ENCODE measurements around the gene ERFE.

Gene ERFE

DNA sequence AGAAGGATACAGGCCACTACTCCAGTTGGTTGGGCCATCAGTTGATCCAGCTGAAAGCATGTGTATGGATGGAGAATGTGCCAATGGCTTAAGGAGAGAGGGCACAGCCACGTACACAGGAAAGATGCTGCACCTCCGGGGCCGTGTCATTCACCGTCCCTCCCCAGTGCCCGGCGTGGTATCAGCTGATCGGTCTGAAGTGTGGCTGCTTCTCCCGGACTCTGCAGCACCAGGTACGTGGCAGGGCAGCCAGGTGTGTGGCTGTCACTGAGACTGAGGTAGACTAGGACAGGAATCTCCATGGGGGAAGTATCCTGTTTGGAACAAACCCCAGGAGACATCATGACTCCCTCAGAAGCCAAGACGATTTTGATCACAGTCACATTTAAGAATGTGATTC is 4.2 kb upstream of the ERFE start:
- Mint-ChIP-seq H3K36me3 (no peaks in the 10 kb centered on the region), H3K27ac (no peak overlapping the region), H3K27me3 (peaks cover 4% of the 10 kb centered on the region), H3K4me1 (ENCODE audit: low read depth) (peaks cover 4% of the 10 kb centered on the region), H3K4me3 (no peak overlapping the region), H3K9me3 (ENCODE audit: low read depth) (no peaks in the 10 kb centered on the region)

DNA sequence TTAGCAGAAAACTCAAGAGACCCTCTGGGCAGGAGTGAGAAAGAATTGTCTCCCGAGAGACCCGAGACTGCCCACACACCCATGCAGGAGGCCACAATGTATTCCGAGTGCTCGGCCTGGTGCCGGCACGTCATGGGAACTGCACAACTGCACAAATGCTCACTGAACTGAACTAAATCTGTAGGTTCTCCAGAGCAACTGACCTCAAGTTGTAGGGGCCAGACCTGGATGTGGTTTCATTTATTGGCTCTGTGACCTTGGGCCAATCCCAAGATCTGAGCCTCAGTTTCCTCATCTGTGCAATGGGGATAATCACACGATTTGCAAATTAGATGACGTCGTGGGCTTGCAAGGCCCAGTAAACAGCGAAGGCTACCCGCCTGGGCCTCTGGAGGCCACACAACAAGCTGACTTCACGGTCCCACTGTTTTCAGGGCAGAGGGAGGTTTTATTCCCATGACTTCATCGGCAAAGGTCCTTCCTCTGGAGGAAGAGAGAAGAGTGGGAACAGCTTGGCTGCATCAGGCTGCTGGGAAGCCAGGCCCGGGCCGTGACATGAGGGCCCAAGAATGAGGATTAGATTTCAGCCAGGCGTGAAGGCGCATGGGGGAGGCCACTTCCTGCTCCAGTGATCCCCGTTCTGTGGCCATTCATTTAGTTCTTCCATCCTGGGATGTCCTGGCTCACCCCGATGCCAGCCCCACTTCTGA is 3.6 kb upstream of the ERFE start:
- Mint-ChIP-seq H3K27me3 (peaks cover 4% of the 10 kb centered on the region), H3K9me3 (ENCODE audit: low read depth) (no peaks in the 10 kb centered on the region), H3K36me3 (no peaks in the 10 kb centered on the region), H3K27ac (no peak overlapping the region), H3K4me1 (ENCODE audit: low read depth) (peaks cover 6% of the 10 kb centered on the region), H3K4me3 (no peak overlapping the region)

DNA sequence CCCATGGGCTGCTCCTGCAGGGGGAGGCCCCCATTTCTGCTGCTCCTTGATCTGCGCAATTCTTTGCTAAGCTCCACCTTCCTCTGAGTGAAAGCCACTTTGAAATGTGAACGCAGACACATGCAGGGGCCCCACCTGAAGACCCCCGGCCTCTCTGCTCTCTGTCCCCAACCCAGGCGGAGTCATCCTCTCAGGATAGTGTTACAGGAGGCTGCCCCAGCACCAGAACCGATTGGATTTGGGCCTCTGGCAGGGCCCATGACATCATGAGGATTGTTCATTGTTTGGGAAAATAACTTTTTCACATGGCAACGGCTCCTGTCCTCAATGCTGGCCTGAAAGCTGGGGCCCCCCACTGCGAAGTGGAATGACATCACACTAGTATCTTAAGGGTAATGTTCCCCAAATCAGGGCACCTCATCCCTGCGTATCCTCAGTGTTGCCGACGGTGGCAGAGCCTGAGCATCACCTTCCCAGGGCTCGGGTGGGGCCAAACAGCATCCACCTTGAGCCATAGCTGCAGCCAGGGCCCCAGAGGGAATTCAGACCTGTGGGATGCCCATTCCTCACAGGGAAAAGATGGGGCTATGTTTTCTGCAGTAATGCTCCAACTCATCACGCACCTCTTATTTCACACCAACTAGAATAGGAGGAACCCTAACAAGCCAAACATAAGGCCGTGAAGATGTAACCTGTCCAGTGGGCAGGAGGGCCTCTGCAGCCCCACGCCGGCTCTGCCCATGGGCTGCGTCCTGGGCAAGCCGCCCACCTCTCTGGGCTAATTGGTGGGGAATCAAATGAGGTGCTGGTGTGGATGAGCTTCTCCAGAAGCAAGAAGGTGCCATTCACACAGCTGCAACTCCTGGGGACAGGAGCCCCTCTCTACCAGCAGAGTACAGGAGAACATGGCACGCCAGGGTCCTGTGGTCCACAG is 2.7 kb upstream of the ERFE start:
- no peaks in the 10 kb centered on the region for H3K9me3 Mint-ChIP-seq (ENCODE audit: low read depth)
- H3K36me3 Mint-ChIP-seq: no peaks in the 10 kb centered on the region
- H3K27ac Mint-ChIP-seq: no peak overlapping the region
- peaks cover 9% of the 10 kb centered on the region for H3K4me1 Mint-ChIP-seq (ENCODE audit: low read depth)
- peaks cover 4% of the 10 kb centered on the region for H3K27me3 Mint-ChIP-seq
- H3K4me3 Mint-ChIP-seq: no peak overlapping the region

DNA sequence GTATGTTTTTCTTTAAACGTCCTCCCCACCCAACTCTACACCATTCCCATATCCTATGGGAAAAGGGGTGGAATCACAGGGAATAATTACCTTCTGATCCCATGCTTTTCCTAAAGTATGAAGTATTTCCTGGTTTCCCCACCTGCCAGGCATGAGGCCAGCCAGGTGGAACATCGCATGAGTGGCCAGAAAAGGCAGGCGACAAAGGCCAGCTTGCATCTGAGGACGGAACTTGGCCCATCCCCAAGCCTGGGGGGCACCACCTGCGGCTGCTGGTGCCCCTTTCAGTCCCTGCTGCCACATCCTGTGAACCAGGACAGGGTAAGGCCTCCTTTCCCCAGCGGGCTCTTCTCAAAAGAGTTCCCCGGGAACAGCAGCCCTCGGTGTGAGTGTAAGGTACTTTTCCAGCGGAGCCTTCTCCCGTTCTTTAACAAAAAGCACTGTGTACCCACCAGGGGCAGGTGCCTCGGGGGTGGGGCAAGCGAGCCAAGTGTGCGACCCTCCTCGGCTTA is 1.2 kb upstream of the ERFE start:
- H3K27me3 Mint-ChIP-seq: peaks cover 4% of the 10 kb centered on the region
- H3K36me3 Mint-ChIP-seq: no peaks in the 10 kb centered on the region
- H3K4me1 Mint-ChIP-seq (ENCODE audit: low read depth): peaks cover 9% of the 10 kb centered on the region
- H3K27ac Mint-ChIP-seq: no peak overlapping the region
- H3K4me3 Mint-ChIP-seq: no peak overlapping the region
- H3K9me3 Mint-ChIP-seq (ENCODE audit: low read depth): no peaks in the 10 kb centered on the region

DNA sequence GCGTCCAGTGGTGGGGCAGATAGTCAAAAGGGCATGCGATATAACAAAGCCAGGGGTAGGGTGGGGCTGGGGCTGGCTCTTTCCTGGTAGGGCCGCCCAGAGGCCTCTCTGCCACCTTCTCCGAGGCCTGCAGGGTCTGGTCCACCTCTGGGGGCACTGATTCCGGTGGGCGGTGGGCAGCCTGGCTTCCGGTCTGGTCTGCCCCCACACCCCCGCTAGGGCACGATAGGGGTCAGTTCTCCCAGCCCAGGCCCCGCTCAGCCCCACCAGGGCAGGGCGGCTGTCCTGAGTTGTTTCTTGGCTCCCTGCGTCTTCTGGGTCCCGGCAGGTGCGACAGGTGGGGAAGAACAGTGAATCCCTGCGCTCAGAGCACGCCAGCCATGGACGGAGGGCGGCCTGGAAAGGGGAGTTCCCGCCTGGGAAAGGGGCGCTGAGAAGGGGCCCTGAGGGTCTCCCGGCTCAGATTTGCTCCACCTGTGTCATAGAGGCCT is 707 bp upstream of the ERFE start:
- H3K4me3 Mint-ChIP-seq: no peak overlapping the region

DNA sequence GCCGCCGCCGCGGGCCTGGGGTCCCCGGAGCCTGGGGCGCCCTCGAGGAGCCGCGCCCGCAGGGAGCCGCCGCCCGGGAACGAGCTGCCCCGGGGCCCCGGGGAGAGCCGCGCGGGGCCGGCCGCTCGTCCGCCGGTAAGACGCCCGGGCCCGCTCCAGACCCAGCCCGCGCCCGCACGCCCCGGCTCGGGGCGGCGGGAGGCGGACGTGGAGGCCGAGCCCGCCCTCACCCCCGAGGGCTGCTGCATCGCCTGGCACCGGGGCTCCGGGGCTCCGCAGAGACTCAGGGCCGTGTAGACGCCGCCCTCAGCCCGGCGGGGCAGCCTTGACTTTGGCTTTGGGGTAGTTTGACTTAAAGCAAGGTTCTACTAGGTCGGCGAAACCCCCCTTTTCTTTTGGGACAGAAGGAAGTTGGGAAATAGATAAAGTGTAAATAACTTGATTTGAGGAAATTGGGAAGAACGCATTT is 335 bp downstream of the ERFE start:
- no peaks in the 10 kb centered on the region for H3K36me3 Mint-ChIP-seq
- no peaks in the 10 kb centered on the region for H3K9me3 Mint-ChIP-seq (ENCODE audit: low read depth)
- H3K4me1 Mint-ChIP-seq (ENCODE audit: low read depth): peaks cover 9% of the 10 kb centered on the region
- peaks cover 4% of the 10 kb centered on the region for H3K27me3 Mint-ChIP-seq
- no peak overlapping the region for H3K27ac Mint-ChIP-seq
- H3K4me3 Mint-ChIP-seq: peak overlapping the region; percentile 72

More for the DNA sequence above, 707 bp upstream of the ERFE start:
- Mint-ChIP-seq H3K9me3 (ENCODE audit: low read depth) (no peaks in the 10 kb centered on the region), H3K4me1 (ENCODE audit: low read depth) (peaks cover 9% of the 10 kb centered on the region), H3K36me3 (no peaks in the 10 kb centered on the region), H3K27me3 (peaks cover 4% of the 10 kb centered on the region), H3K27ac (no peak overlapping the region)

DNA sequence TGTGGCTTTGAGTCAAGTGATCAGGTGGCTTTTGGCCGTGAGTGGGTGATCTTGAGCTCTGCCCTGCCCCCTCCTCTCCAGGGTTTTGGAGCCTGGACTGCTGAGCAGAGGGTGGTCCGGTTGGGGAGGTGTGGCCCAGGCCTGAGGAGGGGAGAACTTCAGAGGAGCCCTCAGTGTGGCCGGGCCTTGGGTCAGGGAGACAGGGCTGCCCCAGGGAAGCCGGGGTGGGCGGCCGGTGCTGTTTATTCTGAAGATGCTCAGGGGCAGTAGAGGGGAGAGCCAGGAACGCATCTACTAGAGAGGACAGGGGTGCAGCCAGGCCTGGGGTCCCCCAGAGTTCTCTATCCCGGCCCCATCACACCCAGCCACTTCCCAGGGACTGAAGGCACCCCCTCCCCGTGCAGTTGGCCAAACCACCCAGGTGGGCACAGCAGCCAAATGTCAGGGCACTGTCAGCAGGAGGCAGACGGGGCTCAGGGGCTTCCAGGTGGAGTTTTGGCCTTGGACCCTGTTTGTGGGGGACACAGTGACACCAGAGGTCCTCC is 963 bp downstream of the ERFE start:
- Mint-ChIP-seq H3K27ac (no peak overlapping the region), H3K4me3 (peak overlapping the region; percentile 72), H3K9me3 (ENCODE audit: low read depth) (no peaks in the 10 kb centered on the region), H3K4me1 (ENCODE audit: low read depth) (peaks cover 10% of the 10 kb centered on the region), H3K27me3 (peaks cover 4% of the 10 kb centered on the region), H3K36me3 (no peaks in the 10 kb centered on the region)

DNA sequence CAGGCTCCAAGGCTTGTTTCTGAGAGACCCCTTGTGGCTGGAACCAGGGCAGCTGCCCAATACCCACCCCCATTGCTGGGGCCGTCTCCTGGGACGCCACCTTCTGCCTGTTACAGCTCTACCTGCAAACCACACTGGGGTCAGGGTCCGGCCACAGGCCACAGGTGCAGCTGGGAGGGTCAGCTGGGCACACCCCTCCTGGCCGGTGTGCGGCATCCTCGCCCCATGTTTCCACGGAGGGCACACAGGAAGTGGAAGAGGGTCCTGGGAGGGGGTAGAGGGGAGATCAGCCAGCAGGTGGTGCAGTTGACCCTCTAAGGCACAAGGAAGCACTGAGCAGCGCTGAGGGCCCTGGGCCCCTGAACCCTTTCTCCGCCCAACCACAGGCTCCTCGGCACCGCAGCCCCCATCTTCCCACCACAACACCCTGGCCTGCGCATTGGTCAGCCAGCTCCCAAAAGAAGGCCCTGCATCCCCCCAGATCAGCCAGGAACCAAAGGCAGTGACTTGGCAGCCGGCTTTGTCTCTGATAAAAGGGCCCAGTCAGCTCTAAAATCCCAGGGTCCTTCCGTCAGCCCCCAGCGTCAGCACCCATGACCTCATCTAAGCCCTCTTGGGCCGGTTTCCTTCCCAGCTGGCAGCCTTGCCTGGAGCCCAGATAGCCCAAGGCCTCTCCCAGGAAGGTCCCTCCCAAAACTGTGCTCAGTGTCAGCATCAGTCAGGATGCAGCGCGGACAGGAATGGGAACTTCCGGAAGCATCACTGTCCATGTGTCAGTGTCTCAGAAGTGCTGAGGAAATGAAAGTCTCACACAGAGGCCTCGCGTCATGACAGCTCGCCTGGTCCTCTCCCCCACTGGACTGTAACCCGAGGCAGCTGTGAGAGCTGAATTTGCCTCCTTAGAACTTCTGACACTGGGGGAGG is 1.7 kb downstream of the ERFE start:
- no peak overlapping the region for H3K27ac Mint-ChIP-seq
- H3K4me3 Mint-ChIP-seq: peak overlapping the region; percentile 23
- H3K36me3 Mint-ChIP-seq: no peaks in the 10 kb centered on the region
- H3K4me1 Mint-ChIP-seq (ENCODE audit: low read depth): peaks cover 12% of the 10 kb centered on the region
- peaks cover 9% of the 10 kb centered on the region for H3K27me3 Mint-ChIP-seq
- no peaks in the 10 kb centered on the region for H3K9me3 Mint-ChIP-seq (ENCODE audit: low read depth)

DNA sequence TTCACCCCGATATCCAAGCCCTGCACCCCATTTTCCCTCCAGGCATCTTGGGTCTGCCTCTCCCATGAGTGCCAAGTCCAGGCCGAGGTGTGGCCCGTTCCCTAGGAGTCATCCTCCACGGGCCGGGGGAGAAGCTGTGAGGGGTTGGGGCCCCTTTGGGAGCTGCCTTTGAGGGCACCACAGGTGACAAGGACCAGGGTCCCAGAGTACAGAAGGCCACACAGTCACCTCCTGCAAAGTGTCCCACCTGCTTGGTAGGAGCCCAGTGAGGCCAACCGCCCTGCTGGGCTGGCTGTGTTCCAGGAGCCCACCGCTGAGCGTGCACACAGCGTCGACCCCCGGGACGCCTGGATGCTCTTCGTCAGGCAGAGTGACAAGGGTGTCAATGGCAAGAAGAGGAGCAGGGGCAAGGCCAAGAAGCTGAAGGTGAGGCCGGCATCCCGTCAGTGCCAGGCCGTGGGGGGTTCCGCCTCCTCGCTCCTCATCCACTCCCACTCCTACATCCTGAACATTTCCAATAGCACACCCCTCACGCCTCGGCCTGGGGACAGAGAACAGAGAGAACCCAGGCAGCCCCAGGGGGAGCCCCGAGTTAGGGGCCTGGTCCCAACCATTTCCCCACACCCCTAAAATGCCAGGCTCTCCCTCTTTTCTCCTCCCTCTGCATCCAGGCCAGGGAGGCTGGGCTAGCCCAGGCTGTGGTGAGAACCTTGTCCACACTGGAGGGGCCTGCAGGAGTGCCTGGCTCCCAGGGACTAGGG is 2.7 kb downstream of the ERFE start:
- Mint-ChIP-seq H3K36me3 (no peaks in the 10 kb centered on the region), H3K27me3 (peaks cover 9% of the 10 kb centered on the region), H3K4me1 (ENCODE audit: low read depth) (peaks cover 12% of the 10 kb centered on the region), H3K4me3 (no peak overlapping the region), H3K9me3 (ENCODE audit: low read depth) (no peaks in the 10 kb centered on the region), H3K27ac (no peak overlapping the region)

DNA sequence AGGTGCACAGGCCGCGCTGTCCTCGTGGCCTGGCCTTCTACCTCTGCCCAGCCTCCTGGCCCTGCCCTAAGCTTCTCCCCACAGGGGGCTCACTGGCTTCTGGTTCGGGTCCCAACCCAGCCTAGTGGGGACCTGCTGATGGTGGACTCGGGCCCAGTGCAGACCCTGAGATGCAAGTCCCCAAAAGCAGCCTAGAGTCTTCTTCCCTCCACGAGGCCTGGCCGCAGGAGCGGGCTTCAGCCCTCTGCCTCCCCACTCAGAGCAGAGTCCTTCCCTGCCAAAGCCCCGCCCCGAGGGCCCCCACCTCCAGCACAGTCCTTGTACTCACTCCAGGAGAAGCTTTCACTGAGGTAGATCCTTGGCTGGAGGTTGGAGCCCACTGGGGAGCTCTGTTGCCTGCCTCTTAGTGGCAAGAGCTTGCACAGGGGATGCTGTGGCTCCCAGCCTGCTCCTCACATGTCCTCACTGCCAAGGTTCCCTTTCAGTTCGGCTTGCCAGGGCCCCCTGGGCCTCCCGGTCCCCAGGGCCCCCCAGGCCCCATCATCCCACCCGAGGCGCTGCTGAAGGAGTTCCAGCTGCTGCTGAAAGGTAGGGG is 3.6 kb downstream of the ERFE start:
- Mint-ChIP-seq H3K27ac (no peak overlapping the region), H3K4me3 (no peak overlapping the region), H3K27me3 (peaks cover 9% of the 10 kb centered on the region), H3K36me3 (no peaks in the 10 kb centered on the region), H3K4me1 (ENCODE audit: low read depth) (peaks cover 12% of the 10 kb centered on the region), H3K9me3 (ENCODE audit: low read depth) (no peaks in the 10 kb centered on the region)

DNA sequence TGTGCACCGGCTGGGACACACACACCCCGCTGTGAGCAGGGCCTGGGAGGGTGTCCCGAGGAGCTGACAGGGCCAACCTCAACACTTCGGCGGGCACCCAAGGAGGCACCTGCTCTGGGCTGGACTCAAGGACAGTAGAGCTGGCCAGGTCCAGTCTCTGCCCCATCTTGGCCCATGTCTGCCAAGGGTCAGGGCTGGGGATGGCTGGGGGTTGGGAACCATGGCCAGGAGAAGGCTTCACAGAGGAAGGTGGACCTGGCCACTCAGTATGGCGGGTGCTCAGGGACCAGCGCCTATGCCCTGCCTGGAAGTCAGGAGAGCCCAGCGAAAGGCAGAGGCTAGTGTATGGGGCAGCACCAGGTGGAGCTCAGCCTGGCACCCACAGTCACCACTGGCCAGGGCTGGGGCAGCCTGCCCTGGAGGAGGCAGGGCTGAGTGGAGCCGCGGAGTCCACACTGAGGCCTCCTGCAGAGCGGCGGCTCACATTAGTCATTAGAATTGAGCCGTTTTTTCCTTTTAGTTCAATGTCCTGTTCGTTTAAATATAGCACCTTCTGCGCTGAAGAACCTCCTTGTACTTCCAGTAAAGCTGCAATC is 4.2 kb downstream of the ERFE start:
- Mint-ChIP-seq H3K4me1 (ENCODE audit: low read depth) (peaks cover 12% of the 10 kb centered on the region), H3K4me3 (no peak overlapping the region), H3K9me3 (ENCODE audit: low read depth) (no peaks in the 10 kb centered on the region), H3K36me3 (no peaks in the 10 kb centered on the region), H3K27me3 (peaks cover 9% of the 10 kb centered on the region), H3K27ac (no peak overlapping the region)

DNA sequence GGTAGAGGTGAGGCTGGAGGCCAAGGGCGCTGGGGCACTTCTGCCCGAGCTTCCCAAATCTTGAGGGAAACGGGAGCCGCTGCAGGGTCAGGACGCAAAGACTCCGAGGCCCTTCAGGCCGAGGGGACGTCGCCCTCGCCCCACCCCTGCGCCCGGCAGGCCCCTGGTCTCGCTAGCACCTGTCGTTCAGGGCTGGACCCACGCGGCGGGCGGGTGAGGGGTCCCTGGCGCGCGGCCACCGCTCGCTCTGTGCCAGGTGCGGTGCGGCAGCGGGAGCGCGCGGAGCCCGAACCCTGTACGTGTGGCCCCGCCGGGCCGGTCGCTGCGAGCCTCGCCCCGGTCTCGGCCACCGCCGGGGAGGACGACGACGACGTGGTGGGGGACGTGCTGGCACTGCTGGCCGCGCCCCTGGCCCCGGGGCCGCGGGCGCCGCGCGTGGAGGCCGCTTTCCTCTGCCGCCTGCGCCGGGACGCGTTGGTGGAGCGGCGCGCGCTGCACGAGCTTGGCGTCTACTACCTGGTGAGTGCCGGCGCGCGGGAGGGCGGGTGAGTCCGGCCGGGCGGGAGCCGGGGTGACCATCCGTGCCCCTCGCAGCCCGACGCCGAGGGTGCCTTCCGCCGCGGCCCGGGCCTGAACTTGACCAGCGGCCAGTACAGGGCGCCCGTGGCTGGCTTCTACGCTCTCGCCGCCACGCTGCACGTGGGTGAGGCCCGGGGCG is 4.9 kb downstream of the ERFE start:
- Mint-ChIP-seq H3K4me3 (no peak overlapping the region), H3K27me3 (peaks cover 9% of the 10 kb centered on the region), H3K9me3 (ENCODE audit: low read depth) (no peaks in the 10 kb centered on the region), H3K36me3 (no peaks in the 10 kb centered on the region), H3K4me1 (ENCODE audit: low read depth) (peaks cover 12% of the 10 kb centered on the region), H3K27ac (no peak overlapping the region)

All from activated naive CD8-positive, alpha-beta T cell (primary cell).